Glomerular visceral epithelial cell (primary cell): ENCODE results near the gene HYAL4.
A peak's percentile ranks its signal among the peaks of the same experiment; 100 is the strongest.
"Not testable (repeated sequence)": the region's sequence is repeated elsewhere in the genome, so short reads cannot be mapped to it uniquely, and the experiment has no call there.

Source experiments
- DNase-seq: peaks from one replicate; pipeline ENCODE4 v3.0.0-alpha.2; 2016; ENCODE audit errors: extremely low spot score

Gene HYAL4

GRCh38 chr7:123847868-123848267, 2.9 kb downstream of the HYAL4 start:
- no peak for DNase-seq

GRCh38 chr7:123849855-123850254, 4.9 kb downstream of the HYAL4 start:
- no peak for DNase-seq

GRCh38 chr7:123851404-123851803, 6.4 kb downstream of the HYAL4 start:
- not testable (repeated sequence) for DNase-seq

GRCh38 chr7:123854291-123854690, 9.3 kb downstream of the HYAL4 start:
- not testable (repeated sequence) for DNase-seq

GRCh38 chr7:123856428-123856827, 11.5 kb downstream of the HYAL4 start:
- DNase-seq: not testable (repeated sequence)

GRCh38 chr7:123860848-123861247, 15.9 kb downstream of the HYAL4 start:
- DNase-seq: no peak

- no peak for DNase-seq
Observed at GRCh38 chr7:123862775-123863174, 17.8 kb downstream of the HYAL4 start.

- no peak for DNase-seq
Observed at GRCh38 chr7:123863461-123863860, 18.5 kb downstream of the HYAL4 start.

GRCh38 chr7:123864012-123864411, 19.0 kb downstream of the HYAL4 start:
- no peak for DNase-seq

- DNase-seq: no peak
Observed at GRCh38 chr7:123864436-123864835, 19.5 kb downstream of the HYAL4 start.

- DNase-seq: no peak
Observed at GRCh38 chr7:123864966-123865365, 20.0 kb downstream of the HYAL4 start.

GRCh38 chr7:123865517-123866117, 20.6 kb downstream of the HYAL4 start:
- DNase-seq: peak; percentile 65

GRCh38 chr7:123867225-123867624, 22.3 kb downstream of the HYAL4 start:
- no peak for DNase-seq

- peak; percentile 35 for DNase-seq
Observed at GRCh38 chr7:123871998-123872867, 27.3 kb downstream of the HYAL4 start.

- no peak for DNase-seq
Observed at GRCh38 chr7:123872908-123873307, 27.9 kb downstream of the HYAL4 start.

GRCh38 chr7:123876557-123877256, 31.7 kb downstream of the HYAL4 start:
- peak; percentile 15 for DNase-seq

- DNase-seq: no peak
Observed at GRCh38 chr7:123879628-123880027, 34.7 kb downstream of the HYAL4 start.

GRCh38 chr7:123881300-123881699, 36.3 kb downstream of the HYAL4 start:
- DNase-seq: no peak

- no peak for DNase-seq
Observed at GRCh38 chr7:123883154-123883553, 38.2 kb downstream of the HYAL4 start.

GRCh38 chr7:123888192-123888591, 43.2 kb downstream of the HYAL4 start:
- DNase-seq: no peak

GRCh38 chr7:123894753-123895152, 49.8 kb downstream of the HYAL4 start:
- not testable (repeated sequence) for DNase-seq

GRCh38 chr7:123901101-123901500, 56.1 kb downstream of the HYAL4 start:
- no peak for DNase-seq

- DNase-seq: no peak
Observed at GRCh38 chr7:123905714-123906113, 60.7 kb downstream of the HYAL4 start.
